GM23338 (cell line): ENCODE measurements around the gene STX16. TPM values are rescaled to one million over a fixed set of nuclear protein-coding genes. Genes with fewer than 3 reads are reported as not detected.
A peak's percentile ranks its signal among the peaks of the same experiment; 100 is the strongest.

ENCODE experiments used
- ATAC-seq: fragments of 200-7000 bp; cut with Tn5 transposase; 3 replicates; pipeline ENCODE4 v1.9.1; 2020
- DNase-seq: peaks from one replicate; pipeline ENCODE4 v3.0.0-alpha.2; 2015; ENCODE audit warnings: low spot score
- H2AFZ ChIP-seq: fragments of 200-600 bp; sonication (generic); 2 replicates; pipeline ENCODE4 v1.8.0; 2016; ENCODE audit warnings: antibody characterized with exemption, mild to moderate bottlenecking, moderate library complexity
- H3F3A ChIP-seq: fragments of 200-600 bp; sonication (generic); replicated peaks from 2 replicates; pipeline ENCODE4 v1.8.0; 2017; ENCODE audit warnings: antibody characterized with exemption, mixed run types, low read depth
- H3K27ac ChIP-seq: fragments of 200-600 bp; sonication (generic); 2 replicates; pipeline ENCODE4 v1.6.1; 2016; ENCODE audit warnings: low read depth
- H3K27me3 ChIP-seq: fragments of 200-600 bp; sonication (generic); 2 replicates; pipeline ENCODE4 v1.8.0; 2016; ENCODE audit warnings: mild to moderate bottlenecking, mixed run types, moderate library complexity; ENCODE audit not compliant: insufficient read depth
- H3K36me3 ChIP-seq: fragments of 200-600 bp; sonication (generic); 2 replicates; pipeline ENCODE4 v1.8.0; 2016; ENCODE audit warnings: mild to moderate bottlenecking; ENCODE audit not compliant: insufficient read depth
- H3K4me1 ChIP-seq: fragments of 200-600 bp; sonication (generic); 2 replicates; pipeline ENCODE4 v1.8.0; 2016; ENCODE audit warnings: mild to moderate bottlenecking, moderate library complexity; ENCODE audit not compliant: insufficient read depth
- H3K4me2 ChIP-seq: fragments of 200-600 bp; sonication (generic); 2 replicates; pipeline ENCODE4 v1.7.1; 2017; ENCODE audit warnings: mixed run types
- H3K4me3 ChIP-seq: fragments of 200-600 bp; sonication (generic); 2 replicates; pipeline ENCODE4 v1.6.1; 2016; ENCODE audit warnings: mixed run types
- H3K79me2 ChIP-seq: fragments of 200-600 bp; sonication (generic); replicated peaks from 2 replicates; pipeline ENCODE4 v1.8.0; 2017; ENCODE audit warnings: mild to moderate bottlenecking; ENCODE audit not compliant: insufficient read depth
- H3K9me2 ChIP-seq: fragments of 200-600 bp; sonication (generic); 2 replicates; pipeline ENCODE4 v1.8.0; 2017; ENCODE audit not compliant: insufficient read depth
- H4K20me1 ChIP-seq: fragments of 200-600 bp; sonication (generic); replicated peaks from 2 replicates; pipeline ENCODE4 v1.8.0; 2017; ENCODE audit warnings: mild to moderate bottlenecking; ENCODE audit not compliant: insufficient read depth
- H3K27ac Mint-ChIP-seq: 2 replicates; pipeline ENCODE4 v1.8.0; 2020; ENCODE audit warnings: inconsistent platforms, mild to moderate bottlenecking, moderate library complexity, mixed read lengths
- H3K27me3 Mint-ChIP-seq: 3 replicates; pipeline ENCODE4 v1.8.0; 2022; ENCODE audit warnings: low read depth, mild to moderate bottlenecking, moderate library complexity, mixed read lengths, inconsistent platforms; ENCODE audit not compliant: insufficient read depth, poor library complexity
- H3K36me3 Mint-ChIP-seq: 3 replicates; pipeline ENCODE4 v1.8.0; 2021; ENCODE audit warnings: low read depth, mild to moderate bottlenecking, inconsistent platforms, moderate library complexity, mixed read lengths
- H3K4me1 Mint-ChIP-seq: 3 replicates; pipeline ENCODE4 v1.8.0; 2020; ENCODE audit warnings: mild to moderate bottlenecking, inconsistent platforms, mixed read lengths
- H3K4me3 Mint-ChIP-seq: 3 replicates; pipeline ENCODE4 v1.8.0; 2021; ENCODE audit warnings: moderate library complexity, mild to moderate bottlenecking, inconsistent platforms, mixed read lengths
- H3K9me3 Mint-ChIP-seq: 3 replicates; pipeline ENCODE4 v1.8.0; 2020; ENCODE audit warnings: moderate library complexity, mild to moderate bottlenecking, inconsistent platforms, mixed read lengths
- CREB1 ChIP-seq: fragments of 250-450 bp; sonication (Bioruptor Pico); IDR thresholded peaks from 2 replicates; pipeline ENCODE4 v1.5.0; 2020; ENCODE audit warnings: low read depth, mild to moderate bottlenecking, moderate library complexity
- EZH2phosphoT487 ChIP-seq: fragments of 200-600 bp; sonication (generic); IDR thresholded peaks from one replicate; pipeline ENCODE4 v1.8.1; 2018; ENCODE audit warnings: antibody characterized with exemption; ENCODE audit not compliant: unreplicated experiment
- JUNB ChIP-seq: IDR thresholded peaks from one replicate; pipeline ENCODE4 v1.6.1; 2016; ENCODE audit warnings: antibody characterized with exemption; ENCODE audit not compliant: unreplicated experiment
- NANOG ChIP-seq: IDR thresholded peaks from 2 replicates; pipeline ENCODE4 v1.6.1; 2016; ENCODE audit warnings: antibody characterized with exemption, borderline replicate concordance
- POLR2AphosphoS5 ChIP-seq: IDR thresholded peaks from 2 replicates; pipeline ENCODE4 v1.6.1; 2016; ENCODE audit warnings: antibody characterized with exemption, low read depth
- STAT1 ChIP-seq: IDR thresholded peaks from one replicate; pipeline ENCODE4 v1.6.1; 2016; ENCODE audit warnings: antibody characterized with exemption; ENCODE audit not compliant: unreplicated experiment
- ZNF114 ChIP-seq: fragments of 250-450 bp; sonication (Bioruptor Pico); IDR thresholded peaks from 2 replicates; pipeline ENCODE4 v1.5.0; 2020; ENCODE audit warnings: mild to moderate bottlenecking, moderate library complexity
- ZNF331 ChIP-seq: fragments of 250-450 bp; sonication (Bioruptor Pico); IDR thresholded peaks from 2 replicates; pipeline ENCODE4 v1.5.0; 2020; ENCODE audit warnings: low read depth, mild to moderate bottlenecking, moderate library complexity
- polyA plus RNA-seq: library from polyadenylated mRNA; unstranded; fragments of >200 nt; fragmentation: Nextera tagmentation; extraction: Ambion mirVana; gene quantifications from 2 replicates; pipeline ENCODE4 v1.2.1, GENCODE V29; 2016
- total RNA-seq: library from RNA; depleted of rRNA; stranded (reverse); fragments of >200 nt; shearing (Covaris generic); gene quantifications from 2 replicates; pipeline ENCODE4 v1.2.3, GENCODE V29; 2014
- TF ChIP-seq, protein P1 (sequence below): IDR thresholded peaks from 2 replicates; pipeline ENCODE4 v1.6.1; 2016; ENCODE audit warnings: antibody characterized with exemption
- TF ChIP-seq, protein P2 (sequence below), 2 experiments: fragments of 200-600 bp in 1 of 2; sonication (generic) in 1 of 2; conservative IDR thresholded peaks; 2 replicates each; pipeline versions ENCODE4 v1.5.1 to v1.6.1; 2016 to 2017; ENCODE audit warnings: antibody characterized with exemption in 2 of 2, low read depth in 2 of 2, mild to moderate bottlenecking in 2 of 2, moderate library complexity in 1 of 2
- TF ChIP-seq, protein P3 (sequence below): IDR thresholded peaks from one replicate; pipeline ENCODE4 v1.6.1; 2018; ENCODE audit warnings: antibody characterized with exemption; ENCODE audit not compliant: unreplicated experiment
- TF ChIP-seq, protein P4 (sequence below): fragments of 250-450 bp; sonication (Bioruptor Pico); IDR thresholded peaks from 2 replicates; pipeline ENCODE4 v1.5.0; 2020; ENCODE audit warnings: mild to moderate bottlenecking, moderate library complexity

STX16 gene
- total and polyA plus RNA-seq, 2 experiments from 2014 or later, result 31.2 to 70.5 TPM

DNA sequence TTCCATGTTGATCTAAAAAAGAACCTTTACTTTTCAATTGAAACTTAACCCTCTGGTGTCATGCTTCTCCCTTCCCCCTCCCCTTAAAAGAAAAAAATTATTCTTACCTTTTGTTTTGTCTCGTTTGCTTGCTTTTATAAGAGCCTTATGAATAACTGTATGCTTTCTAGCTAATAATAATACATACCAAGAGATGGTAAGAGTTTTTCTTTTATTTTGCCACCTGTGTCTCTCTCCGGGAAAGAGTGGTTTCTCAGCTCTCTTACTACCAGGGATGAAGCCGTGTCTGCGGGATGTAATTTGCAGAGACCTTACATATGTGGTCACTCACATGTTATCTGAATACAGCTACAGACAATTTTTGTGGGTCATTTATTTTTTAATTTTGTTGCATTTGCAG, 7.7 kb downstream of the STX16 start (continued):
- TF ChIP-seq, protein P1, sequence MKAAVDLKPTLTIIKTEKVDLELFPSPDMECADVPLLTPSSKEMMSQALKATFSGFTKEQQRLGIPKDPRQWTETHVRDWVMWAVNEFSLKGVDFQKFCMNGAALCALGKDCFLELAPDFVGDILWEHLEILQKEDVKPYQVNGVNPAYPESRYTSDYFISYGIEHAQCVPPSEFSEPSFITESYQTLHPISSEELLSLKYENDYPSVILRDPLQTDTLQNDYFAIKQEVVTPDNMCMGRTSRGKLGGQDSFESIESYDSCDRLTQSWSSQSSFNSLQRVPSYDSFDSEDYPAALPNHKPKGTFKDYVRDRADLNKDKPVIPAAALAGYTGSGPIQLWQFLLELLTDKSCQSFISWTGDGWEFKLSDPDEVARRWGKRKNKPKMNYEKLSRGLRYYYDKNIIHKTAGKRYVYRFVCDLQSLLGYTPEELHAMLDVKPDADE, result no peak
- no peak for TF ChIP-seq ZNF331 (CRISPR knock-in tag)

GRCh38 chr20:58659841-58660240, 8.8 kb downstream of the STX16 start:
- H3K4me3 Mint-ChIP-seq, result peak overlapping the region; percentile 4; the same call in 1 of the 3 replicates
- H3K4me1 ChIP-seq, result peaks cover 81% of the 10 kb centered on the region
- H3K36me3 Mint-ChIP-seq, result peaks cover 28% of the 10 kb centered on the region; the same call in 2 of the 3 replicates
- no peak overlapping the region for H3K27ac Mint-ChIP-seq
- H3K27me3 Mint-ChIP-seq, result peaks cover 6% of the 10 kb centered on the region
- 0 out of 2 replicates have a peak, but pooled peaks cover 2% of the 10 kb centered on the region for H3K36me3 ChIP-seq
- H3F3A ChIP-seq, result no peaks in the 10 kb centered on the region
- H3K79me2 ChIP-seq, result peaks cover 100% of the 10 kb centered on the region
- no peaks in the 10 kb centered on the region for H3K27me3 ChIP-seq
- no peak overlapping the region; the same call in 1 of the 2 replicates for H3K27ac ChIP-seq
- peaks cover 88% of the 10 kb centered on the region for H3K4me1 Mint-ChIP-seq
- no peaks in the 10 kb centered on the region for H3K9me2 ChIP-seq
- no peaks in the 10 kb centered on the region for H4K20me1 ChIP-seq
- H3K4me3 ChIP-seq, result no peak overlapping the region
- H3K4me2 ChIP-seq, result peak overlapping the region; percentile 47
- DNase-seq (peak; percentile 48), ATAC-seq (peak; percentile 39)
- H2AFZ ChIP-seq, result no peak overlapping the region
- no peaks in the 10 kb centered on the region for H3K9me3 Mint-ChIP-seq
- TF ChIP-seq ZNF114 (CRISPR knock-in tag) (no peak), STAT1 (no peak), EZH2phosphoT487 (no peak), NANOG (no peak), JUNB (no peak), POLR2AphosphoS5 (no peak), CREB1 (CRISPR knock-in tag) (no peak)
- TF ChIP-seq, protein P2, sequence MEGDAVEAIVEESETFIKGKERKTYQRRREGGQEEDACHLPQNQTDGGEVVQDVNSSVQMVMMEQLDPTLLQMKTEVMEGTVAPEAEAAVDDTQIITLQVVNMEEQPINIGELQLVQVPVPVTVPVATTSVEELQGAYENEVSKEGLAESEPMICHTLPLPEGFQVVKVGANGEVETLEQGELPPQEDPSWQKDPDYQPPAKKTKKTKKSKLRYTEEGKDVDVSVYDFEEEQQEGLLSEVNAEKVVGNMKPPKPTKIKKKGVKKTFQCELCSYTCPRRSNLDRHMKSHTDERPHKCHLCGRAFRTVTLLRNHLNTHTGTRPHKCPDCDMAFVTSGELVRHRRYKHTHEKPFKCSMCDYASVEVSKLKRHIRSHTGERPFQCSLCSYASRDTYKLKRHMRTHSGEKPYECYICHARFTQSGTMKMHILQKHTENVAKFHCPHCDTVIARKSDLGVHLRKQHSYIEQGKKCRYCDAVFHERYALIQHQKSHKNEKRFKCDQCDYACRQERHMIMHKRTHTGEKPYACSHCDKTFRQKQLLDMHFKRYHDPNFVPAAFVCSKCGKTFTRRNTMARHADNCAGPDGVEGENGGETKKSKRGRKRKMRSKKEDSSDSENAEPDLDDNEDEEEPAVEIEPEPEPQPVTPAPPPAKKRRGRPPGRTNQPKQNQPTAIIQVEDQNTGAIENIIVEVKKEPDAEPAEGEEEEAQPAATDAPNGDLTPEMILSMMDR (conservative IDR thresholded peaks at IDR 0.05; ENCODE audit: low read depth in 2 of 2), result no peak
- TF ChIP-seq, protein P3, sequence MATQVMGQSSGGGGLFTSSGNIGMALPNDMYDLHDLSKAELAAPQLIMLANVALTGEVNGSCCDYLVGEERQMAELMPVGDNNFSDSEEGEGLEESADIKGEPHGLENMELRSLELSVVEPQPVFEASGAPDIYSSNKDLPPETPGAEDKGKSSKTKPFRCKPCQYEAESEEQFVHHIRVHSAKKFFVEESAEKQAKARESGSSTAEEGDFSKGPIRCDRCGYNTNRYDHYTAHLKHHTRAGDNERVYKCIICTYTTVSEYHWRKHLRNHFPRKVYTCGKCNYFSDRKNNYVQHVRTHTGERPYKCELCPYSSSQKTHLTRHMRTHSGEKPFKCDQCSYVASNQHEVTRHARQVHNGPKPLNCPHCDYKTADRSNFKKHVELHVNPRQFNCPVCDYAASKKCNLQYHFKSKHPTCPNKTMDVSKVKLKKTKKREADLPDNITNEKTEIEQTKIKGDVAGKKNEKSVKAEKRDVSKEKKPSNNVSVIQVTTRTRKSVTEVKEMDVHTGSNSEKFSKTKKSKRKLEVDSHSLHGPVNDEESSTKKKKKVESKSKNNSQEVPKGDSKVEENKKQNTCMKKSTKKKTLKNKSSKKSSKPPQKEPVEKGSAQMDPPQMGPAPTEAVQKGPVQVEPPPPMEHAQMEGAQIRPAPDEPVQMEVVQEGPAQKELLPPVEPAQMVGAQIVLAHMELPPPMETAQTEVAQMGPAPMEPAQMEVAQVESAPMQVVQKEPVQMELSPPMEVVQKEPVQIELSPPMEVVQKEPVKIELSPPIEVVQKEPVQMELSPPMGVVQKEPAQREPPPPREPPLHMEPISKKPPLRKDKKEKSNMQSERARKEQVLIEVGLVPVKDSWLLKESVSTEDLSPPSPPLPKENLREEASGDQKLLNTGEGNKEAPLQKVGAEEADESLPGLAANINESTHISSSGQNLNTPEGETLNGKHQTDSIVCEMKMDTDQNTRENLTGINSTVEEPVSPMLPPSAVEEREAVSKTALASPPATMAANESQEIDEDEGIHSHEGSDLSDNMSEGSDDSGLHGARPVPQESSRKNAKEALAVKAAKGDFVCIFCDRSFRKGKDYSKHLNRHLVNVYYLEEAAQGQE, result no peak
- TF ChIP-seq, protein P1, result no peak
- TF ChIP-seq, protein P4, sequence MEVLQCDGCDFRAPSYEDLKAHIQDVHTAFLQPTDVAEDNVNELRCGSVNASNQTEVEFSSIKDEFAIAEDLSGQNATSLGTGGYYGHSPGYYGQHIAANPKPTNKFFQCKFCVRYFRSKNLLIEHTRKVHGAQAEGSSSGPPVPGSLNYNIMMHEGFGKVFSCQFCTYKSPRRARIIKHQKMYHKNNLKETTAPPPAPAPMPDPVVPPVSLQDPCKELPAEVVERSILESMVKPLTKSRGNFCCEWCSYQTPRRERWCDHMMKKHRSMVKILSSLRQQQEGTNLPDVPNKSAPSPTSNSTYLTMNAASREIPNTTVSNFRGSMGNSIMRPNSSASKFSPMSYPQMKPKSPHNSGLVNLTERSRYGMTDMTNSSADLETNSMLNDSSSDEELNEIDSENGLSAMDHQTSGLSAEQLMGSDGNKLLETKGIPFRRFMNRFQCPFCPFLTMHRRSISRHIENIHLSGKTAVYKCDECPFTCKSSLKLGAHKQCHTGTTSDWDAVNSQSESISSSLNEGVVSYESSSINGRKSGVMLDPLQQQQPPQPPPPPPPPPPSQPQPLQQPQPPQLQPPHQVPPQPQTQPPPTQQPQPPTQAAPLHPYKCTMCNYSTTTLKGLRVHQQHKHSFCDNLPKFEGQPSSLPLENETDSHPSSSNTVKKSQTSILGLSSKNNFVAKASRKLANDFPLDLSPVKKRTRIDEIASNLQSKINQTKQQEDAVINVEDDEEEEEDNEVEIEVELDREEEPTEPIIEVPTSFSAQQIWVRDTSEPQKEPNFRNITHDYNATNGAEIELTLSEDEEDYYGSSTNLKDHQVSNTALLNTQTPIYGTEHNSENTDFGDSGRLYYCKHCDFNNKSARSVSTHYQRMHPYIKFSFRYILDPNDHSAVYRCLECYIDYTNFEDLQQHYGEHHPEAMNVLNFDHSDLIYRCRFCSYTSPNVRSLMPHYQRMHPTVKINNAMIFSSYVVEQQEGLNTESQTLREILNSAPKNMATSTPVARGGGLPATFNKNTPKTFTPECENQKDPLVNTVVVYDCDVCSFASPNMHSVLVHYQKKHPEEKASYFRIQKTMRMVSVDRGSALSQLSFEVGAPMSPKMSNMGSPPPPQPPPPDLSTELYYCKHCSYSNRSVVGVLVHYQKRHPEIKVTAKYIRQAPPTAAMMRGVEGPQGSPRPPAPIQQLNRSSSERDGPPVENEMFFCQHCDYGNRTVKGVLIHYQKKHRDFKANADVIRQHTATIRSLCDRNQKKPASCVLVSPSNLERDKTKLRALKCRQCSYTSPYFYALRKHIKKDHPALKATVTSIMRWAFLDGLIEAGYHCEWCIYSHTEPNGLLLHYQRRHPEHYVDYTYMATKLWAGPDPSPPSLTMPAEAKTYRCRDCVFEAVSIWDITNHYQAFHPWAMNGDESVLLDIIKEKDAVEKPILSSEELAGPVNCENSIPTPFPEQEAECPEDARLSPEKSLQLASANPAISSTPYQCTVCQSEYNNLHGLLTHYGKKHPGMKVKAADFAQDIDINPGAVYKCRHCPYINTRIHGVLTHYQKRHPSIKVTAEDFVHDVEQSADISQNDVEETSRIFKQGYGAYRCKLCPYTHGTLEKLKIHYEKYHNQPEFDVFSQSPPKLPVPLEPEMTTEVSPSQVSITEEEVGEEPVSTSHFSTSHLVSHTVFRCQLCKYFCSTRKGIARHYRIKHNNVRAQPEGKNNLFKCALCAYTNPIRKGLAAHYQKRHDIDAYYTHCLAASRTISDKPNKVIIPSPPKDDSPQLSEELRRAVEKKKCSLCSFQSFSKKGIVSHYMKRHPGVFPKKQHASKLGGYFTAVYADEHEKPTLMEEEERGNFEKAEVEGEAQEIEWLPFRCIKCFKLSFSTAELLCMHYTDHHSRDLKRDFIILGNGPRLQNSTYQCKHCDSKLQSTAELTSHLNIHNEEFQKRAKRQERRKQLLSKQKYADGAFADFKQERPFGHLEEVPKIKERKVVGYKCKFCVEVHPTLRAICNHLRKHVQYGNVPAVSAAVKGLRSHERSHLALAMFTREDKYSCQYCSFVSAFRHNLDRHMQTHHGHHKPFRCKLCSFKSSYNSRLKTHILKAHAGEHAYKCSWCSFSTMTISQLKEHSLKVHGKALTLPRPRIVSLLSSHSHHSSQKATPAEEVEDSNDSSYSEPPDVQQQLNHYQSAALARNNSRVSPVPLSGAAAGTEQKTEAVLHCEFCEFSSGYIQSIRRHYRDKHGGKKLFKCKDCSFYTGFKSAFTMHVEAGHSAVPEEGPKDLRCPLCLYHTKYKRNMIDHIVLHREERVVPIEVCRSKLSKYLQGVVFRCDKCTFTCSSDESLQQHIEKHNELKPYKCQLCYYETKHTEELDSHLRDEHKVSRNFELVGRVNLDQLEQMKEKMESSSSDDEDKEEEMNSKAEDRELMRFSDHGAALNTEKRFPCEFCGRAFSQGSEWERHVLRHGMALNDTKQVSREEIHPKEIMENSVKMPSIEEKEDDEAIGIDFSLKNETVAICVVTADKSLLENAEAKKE, result no peak
